ENCODE measurements around the gene PAPPA. TPM values are rescaled to one million over a fixed set of nuclear protein-coding genes. Genes with fewer than 3 reads are reported as not detected.

The PAPPA gene
- total RNA-seq, 1 experiment from 2014 or later: 3.9 TPM

GRCh38 chr9:116340270-116340669 is 186.7 kb downstream of the PAPPA start:
- Histone ChIP-seq H3K36me3 (ENCODE audit: low read depth) (no peaks in the 10 kb centered on the region), H3K4me3 (no peak overlapping the region), H3K27me3 (ENCODE audit: insufficient read depth, low read depth) (no peaks in the 10 kb centered on the region), H3K79me2 (ENCODE audit: low read depth) (no peaks in the 10 kb centered on the region), H3K9me3 (ENCODE audit: insufficient read depth, low read depth) (no peaks in the 10 kb centered on the region), H4K20me1 (ENCODE audit: insufficient read depth) (no peaks in the 10 kb centered on the region), H3K4me2 (no peak overlapping the region), H3K9me2 (ENCODE audit: insufficient read depth) (no peaks in the 10 kb centered on the region), H2AFZ (no peak overlapping the region), H3K27ac (no peak overlapping the region), H3F3A (ENCODE audit: insufficient read depth, low read depth) (peaks cover 5% of the 10 kb centered on the region; the same call in 1 of the 2 replicates), H3K4me1 (replicated peaks; ENCODE audit: insufficient read depth) (no peaks in the 10 kb centered on the region)
- no TSS peak for BruUV-seq (replicated peaks)
- intact Hi-C loops (cut with micrococcal nuclease; ENCODE audit: unreplicated experiment): no loop called here
- POLR2A ChIA-PET (ENCODE audit: unreplicated experiment): no interaction called here
- TF ChIP-seq EZH2 (IDR thresholded peaks at IDR 0.05; ENCODE audit: low read depth) (no peak), CTCF (conservative IDR thresholded peaks at IDR 0.05) (no peak)
- CTCF ChIA-PET: no interaction called here
- no peak for DNase-seq

DNA sequence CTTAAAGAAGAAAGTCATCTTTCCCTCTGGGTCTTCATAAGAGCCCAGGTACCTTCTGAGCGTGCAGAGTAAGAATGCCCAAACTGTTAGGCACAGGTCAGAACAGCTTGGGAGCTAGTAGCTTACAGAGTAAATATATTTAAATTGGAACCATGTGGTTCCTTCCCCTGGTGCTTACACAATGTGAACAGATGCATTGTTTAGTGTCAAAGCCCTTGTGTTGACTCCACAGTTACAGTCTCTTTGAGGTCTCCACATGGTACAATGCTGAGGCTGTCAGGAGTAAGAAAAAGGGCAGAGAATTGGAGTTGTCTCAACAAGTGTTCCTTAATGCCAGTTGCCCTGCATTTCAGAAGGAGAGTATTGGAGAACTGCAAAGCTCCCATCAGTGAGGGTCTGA is 188.5 kb downstream of the PAPPA start:
- H4K20me1 ChIP-seq (ENCODE audit: insufficient read depth): no peaks in the 10 kb centered on the region
- ChIA-PET CTCF (no interaction called here), POLR2A (ENCODE audit: unreplicated experiment) (no interaction called here)
- BruUV-seq (replicated peaks): no TSS peak
- intact Hi-C loops (cut with micrococcal nuclease; ENCODE audit: unreplicated experiment): no loop called here
- H3K27me3 ChIP-seq (ENCODE audit: insufficient read depth, low read depth): no peaks in the 10 kb centered on the region
- DNase-seq: no peak
- no peaks in the 10 kb centered on the region for H3K36me3 ChIP-seq (ENCODE audit: low read depth)
- H3K4me1 ChIP-seq (replicated peaks; ENCODE audit: insufficient read depth): no peaks in the 10 kb centered on the region
- H3K4me3 ChIP-seq: no peak overlapping the region
- TF ChIP-seq CTCF (conservative IDR thresholded peaks at IDR 0.05) (no peak), EZH2 (IDR thresholded peaks at IDR 0.05; ENCODE audit: low read depth) (no peak)
- H3F3A ChIP-seq (ENCODE audit: insufficient read depth, low read depth): no peaks in the 10 kb centered on the region
- no peaks in the 10 kb centered on the region for H3K79me2 ChIP-seq (ENCODE audit: low read depth)
- H3K9me2 ChIP-seq (ENCODE audit: insufficient read depth): no peaks in the 10 kb centered on the region
- H3K9me3 ChIP-seq (ENCODE audit: insufficient read depth, low read depth): no peaks in the 10 kb centered on the region
- H3K27ac ChIP-seq: no peak overlapping the region
- no peak overlapping the region for H3K4me2 ChIP-seq
- H2AFZ ChIP-seq: no peak overlapping the region

DNA sequence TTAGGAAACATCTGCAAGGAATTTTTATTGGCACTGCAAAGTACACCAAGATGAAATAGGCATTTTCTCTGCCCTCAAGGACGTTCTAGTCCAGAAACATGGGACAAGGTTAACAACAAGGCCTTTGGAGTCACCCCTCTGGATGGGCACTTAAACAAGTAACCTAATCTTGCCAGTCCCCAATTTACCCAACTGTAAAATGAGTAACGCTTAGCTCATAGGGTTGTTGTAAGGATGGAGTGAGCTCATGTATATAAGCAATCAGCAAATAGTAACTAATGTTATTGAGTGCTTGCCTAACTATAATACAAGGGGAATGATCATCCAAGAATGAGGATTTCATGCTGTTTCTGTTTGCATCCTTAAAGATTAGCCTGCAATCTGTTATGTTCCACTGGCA is 189.3 kb downstream of the PAPPA start:
- intact Hi-C loops (cut with micrococcal nuclease; ENCODE audit: unreplicated experiment): no loop called here
- CTCF ChIA-PET: no interaction called here
- TF ChIP-seq CTCF (conservative IDR thresholded peaks at IDR 0.05): no peak
- TF ChIP-seq EZH2 (IDR thresholded peaks at IDR 0.05; ENCODE audit: low read depth): no peak

More for the DNA sequence above, 189.3 kb downstream of the PAPPA start:
- Histone ChIP-seq H3F3A (ENCODE audit: insufficient read depth, low read depth) (no peaks in the 10 kb centered on the region), H4K20me1 (ENCODE audit: insufficient read depth) (no peaks in the 10 kb centered on the region), H3K27ac (no peak overlapping the region), H3K4me1 (replicated peaks; ENCODE audit: insufficient read depth) (no peaks in the 10 kb centered on the region), H3K27me3 (ENCODE audit: insufficient read depth, low read depth) (no peaks in the 10 kb centered on the region), H3K9me2 (ENCODE audit: insufficient read depth) (no peaks in the 10 kb centered on the region), H2AFZ (no peak overlapping the region), H3K4me3 (no peak overlapping the region), H3K36me3 (ENCODE audit: low read depth) (no peaks in the 10 kb centered on the region), H3K4me2 (no peak overlapping the region), H3K9me3 (ENCODE audit: insufficient read depth, low read depth) (no peaks in the 10 kb centered on the region), H3K79me2 (ENCODE audit: low read depth) (no peaks in the 10 kb centered on the region)
- DNase-seq: no peak
- BruUV-seq (replicated peaks): no TSS peak
- POLR2A ChIA-PET (ENCODE audit: unreplicated experiment): no interaction called here

All from PC-9 (cell line).